Skeletal muscle satellite cell (primary cell): ENCODE measurements around the gene SHISAL1.

Source experiments
- H3K27me3 ChIP-seq: 2 replicates; pipeline ENCODE4 v1.7.0; 2013; ENCODE audit warnings: low read length; ENCODE audit not compliant: control insufficient read depth, insufficient read depth
- H3K36me3 ChIP-seq: 2 replicates; pipeline ENCODE4 v1.7.0; 2013; ENCODE audit warnings: mild to moderate bottlenecking, control low read depth, low read length; ENCODE audit not compliant: insufficient read depth
- H3K4me1 ChIP-seq: 2 replicates; pipeline ENCODE4 v1.7.0; 2013; ENCODE audit warnings: low read length; ENCODE audit not compliant: control insufficient read depth, insufficient read depth
- H3K4me2 ChIP-seq: 2 replicates; pipeline ENCODE4 v1.7.0; 2013; ENCODE audit warnings: mild to moderate bottlenecking, low read length
- H3K4me3 ChIP-seq: 2 replicates; pipeline ENCODE4 v1.7.0; 2013; ENCODE audit warnings: low read length
- H3K9ac ChIP-seq: 2 replicates; pipeline ENCODE4 v1.7.0; 2013; ENCODE audit warnings: mild to moderate bottlenecking, low read depth, low read length, moderate library complexity
- H3K9me3 ChIP-seq: replicated peaks from 2 replicates; pipeline ENCODE4 v1.7.0; 2013; ENCODE audit warnings: mild to moderate bottlenecking, control low read depth, low read length

The SHISAL1 gene

DNA sequence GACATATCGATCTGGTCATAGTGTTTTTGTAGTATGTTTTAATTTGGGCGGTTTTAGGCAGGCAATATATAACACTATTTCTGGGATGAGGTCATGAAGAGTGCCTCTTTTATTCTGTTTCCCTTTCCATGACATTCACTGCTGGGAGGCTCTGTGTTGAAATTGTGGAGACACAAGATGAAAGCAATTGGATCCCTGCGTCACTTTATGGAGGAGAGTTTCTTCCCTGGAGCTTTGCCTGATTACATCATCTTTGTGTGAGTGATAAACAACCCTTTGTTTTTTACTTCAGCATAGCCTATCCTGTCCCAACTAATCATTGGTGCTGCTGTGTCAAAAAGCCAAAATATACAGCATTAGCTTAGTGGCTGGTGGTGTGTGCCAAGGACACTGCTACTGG is 83.4 kb downstream of the SHISAL1 start:
- no peak overlapping the region for H3K9ac ChIP-seq
- no peaks in the 10 kb centered on the region for H3K4me1 ChIP-seq
- H3K4me3 ChIP-seq = no peak overlapping the region
- no peaks in the 10 kb centered on the region for H3K36me3 ChIP-seq
- H3K27me3 ChIP-seq = peaks cover 16% of the 10 kb centered on the region
- no peak overlapping the region for H3K4me2 ChIP-seq
- no peaks in the 10 kb centered on the region for H3K9me3 ChIP-seq

DNA sequence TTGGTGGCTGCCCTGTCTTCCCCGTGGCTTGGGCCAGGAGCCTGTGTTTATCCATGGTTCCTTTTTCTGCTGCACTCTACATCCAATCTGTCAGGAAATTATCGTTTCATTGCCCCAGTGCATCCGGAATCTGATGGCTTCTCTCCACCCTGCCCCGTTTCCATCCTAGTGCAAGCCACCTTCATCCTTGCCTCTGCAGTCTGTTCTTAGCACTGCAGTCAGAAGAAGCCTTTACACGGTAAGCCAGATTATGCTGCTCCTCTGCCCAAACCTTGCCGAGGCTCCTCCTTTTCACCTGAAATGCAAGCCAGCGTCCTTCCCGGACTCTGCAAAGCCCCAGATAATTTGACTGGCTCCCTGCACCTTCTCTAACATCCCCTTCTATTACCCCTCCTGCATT is 86.9 kb downstream of the SHISAL1 start:
- Histone ChIP-seq H3K4me3 (no peak overlapping the region), H3K9ac (no peak overlapping the region), H3K4me2 (no peak overlapping the region), H3K9me3 (no peaks in the 10 kb centered on the region), H3K27me3 (peaks cover 27% of the 10 kb centered on the region), H3K4me1 (no peaks in the 10 kb centered on the region), H3K36me3 (no peaks in the 10 kb centered on the region)

DNA sequence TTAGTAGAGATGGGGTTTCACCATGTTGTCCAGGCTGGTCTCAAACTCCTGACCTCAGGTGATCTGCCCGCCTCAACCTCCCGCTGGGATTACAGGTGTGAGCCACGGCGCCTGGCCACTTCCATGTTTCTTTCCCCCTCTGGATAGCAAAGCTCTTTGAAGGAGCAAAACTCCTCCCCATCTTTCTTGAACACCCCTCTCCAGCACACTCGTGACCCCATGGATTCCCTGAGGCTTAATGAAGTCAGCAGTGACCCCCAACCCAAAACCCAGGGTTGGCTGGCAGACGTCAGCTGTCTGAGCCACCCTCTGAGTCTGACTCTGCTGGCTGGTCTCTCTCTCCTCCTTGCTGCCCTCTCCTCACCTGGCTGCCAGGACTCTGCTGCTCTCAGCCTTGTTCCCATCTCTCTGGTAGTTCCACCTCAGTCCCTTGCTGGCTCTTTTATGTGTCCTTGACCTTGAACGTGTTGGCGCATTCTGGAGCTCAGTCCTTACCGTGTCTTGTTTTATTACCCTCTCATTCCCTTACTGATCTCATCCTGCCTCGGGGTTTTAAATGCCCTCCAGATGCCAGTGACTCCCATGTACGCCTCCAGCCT is 87.6 kb downstream of the SHISAL1 start:
- Histone ChIP-seq H3K9ac (no peak overlapping the region), H3K4me2 (no peak overlapping the region), H3K4me3 (no peak overlapping the region), H3K9me3 (no peaks in the 10 kb centered on the region), H3K4me1 (no peaks in the 10 kb centered on the region), H3K27me3 (peaks cover 27% of the 10 kb centered on the region), H3K36me3 (no peaks in the 10 kb centered on the region)

DNA sequence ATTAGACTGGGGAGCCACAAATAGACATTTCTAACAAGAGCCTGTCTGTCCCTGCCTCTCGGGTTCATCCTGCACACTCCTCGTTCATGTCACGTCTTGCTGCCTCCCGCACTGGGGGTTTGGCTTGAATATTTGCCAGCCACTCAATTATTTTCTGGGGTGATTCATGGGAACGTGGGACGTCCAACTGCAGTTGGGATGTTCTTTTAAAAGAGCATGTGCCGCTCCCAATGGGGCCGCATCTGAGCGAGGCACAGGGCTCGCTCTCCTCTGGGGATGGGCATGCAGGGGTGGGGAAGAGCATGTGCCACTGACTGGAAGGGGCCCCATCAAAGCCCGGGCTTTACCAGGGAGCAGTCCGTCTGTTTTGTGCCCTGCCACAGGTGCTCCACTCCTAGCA is 88.6 kb downstream of the SHISAL1 start:
- no peak overlapping the region for H3K9ac ChIP-seq
- H3K4me1 ChIP-seq = no peaks in the 10 kb centered on the region

DNA sequence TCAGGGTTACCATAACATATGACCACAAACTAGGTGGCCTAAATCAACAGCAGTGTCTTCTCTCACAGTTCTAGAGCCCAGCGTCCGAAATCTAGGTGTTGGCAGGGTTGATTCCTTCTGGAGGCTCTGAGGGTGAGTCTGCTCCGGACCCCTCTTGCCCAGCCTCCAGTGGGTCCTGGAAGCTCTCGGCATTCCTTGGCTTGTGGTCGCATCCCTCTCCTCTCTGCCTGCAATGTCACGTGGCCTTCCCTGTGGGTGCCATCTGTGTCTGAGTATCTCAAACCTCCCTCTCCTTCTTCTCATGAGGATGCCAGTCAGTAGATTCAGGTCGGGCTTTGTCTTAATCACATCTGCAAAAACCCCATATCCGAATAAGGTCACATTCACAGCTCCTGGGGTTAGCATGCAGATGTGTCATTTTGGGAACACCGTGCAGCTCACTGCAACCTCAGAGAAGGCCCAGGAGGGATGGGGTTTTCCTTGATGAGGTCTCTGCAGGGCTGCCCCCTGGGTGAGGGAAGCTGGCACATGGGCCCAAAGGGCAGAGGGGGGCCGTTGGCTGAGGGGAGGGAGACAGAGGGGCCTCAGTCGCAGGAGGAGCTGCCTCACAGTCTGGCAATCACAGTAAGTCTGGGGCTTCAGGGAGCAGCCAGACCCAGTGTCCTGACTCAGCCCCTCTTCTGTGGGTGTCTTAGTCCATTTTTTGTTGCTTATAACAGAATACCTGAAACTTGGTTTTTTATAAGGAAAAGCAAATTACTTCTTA is 90.9 kb downstream of the SHISAL1 start:
- Histone ChIP-seq H3K27me3 (peaks cover 34% of the 10 kb centered on the region), H3K4me1 (no peaks in the 10 kb centered on the region), H3K9ac (no peak overlapping the region)

More for the DNA sequence above, 88.6 kb downstream of the SHISAL1 start:
- H3K27me3 ChIP-seq = peaks cover 29% of the 10 kb centered on the region
- no peaks in the 10 kb centered on the region for H3K36me3 ChIP-seq
- H3K9me3 ChIP-seq = no peaks in the 10 kb centered on the region
- no peak overlapping the region for H3K4me3 ChIP-seq
- no peak overlapping the region for H3K4me2 ChIP-seq

DNA sequence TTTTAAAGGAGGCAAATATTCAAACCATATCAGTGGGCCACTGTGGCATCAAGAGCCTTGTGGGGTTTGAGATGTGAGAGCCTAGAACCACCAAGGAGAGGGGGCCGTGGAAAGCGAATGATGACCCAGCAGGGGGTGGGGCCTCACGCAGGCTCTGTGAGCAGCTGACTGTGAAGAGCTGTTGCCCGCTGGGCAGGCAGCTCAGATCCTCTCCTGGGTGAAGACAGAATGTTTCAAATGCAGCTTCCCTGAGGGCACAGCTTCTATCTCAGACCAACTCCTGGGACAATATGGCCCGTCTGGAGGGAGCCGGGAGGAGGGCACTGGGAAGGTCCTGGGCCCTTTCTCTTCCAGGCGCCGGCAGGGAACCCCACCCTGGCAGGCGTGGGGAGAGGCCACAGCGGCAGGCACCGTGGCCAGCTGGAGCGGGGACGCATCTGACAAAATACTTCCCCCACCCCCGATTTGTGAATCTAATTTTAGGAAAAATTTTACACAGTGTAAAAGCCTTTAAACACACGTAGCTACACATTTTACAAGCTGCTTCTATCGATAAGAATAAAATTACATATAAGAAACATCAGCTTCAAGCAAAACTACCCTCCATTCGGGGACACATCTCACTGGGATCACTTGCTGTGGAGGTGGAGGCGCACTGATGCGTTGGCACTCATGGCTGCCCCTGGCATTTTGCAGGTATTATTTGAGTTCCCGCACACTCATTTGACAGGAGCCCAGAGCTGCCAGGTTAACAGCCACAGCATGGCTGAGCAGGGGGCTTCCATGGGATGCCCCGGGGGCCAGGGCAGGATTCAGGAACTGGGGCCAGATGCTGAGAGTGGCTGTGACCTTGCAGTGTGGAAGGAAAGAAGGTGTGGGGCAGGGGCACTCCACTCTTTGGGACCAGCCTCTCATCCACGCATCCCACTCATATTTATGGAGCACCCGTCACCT is 91.7 kb downstream of the SHISAL1 start:
- Histone ChIP-seq H3K4me3 (no peak overlapping the region), H3K36me3 (no peaks in the 10 kb centered on the region), H3K9me3 (no peaks in the 10 kb centered on the region), H3K4me2 (no peak overlapping the region), H3K4me1 (no peaks in the 10 kb centered on the region), H3K27me3 (peaks cover 30% of the 10 kb centered on the region), H3K9ac (no peak overlapping the region)

More for the DNA sequence above, 90.9 kb downstream of the SHISAL1 start:
- Histone ChIP-seq H3K36me3 (no peaks in the 10 kb centered on the region), H3K4me2 (no peak overlapping the region), H3K9me3 (no peaks in the 10 kb centered on the region), H3K4me3 (no peak overlapping the region)

DNA sequence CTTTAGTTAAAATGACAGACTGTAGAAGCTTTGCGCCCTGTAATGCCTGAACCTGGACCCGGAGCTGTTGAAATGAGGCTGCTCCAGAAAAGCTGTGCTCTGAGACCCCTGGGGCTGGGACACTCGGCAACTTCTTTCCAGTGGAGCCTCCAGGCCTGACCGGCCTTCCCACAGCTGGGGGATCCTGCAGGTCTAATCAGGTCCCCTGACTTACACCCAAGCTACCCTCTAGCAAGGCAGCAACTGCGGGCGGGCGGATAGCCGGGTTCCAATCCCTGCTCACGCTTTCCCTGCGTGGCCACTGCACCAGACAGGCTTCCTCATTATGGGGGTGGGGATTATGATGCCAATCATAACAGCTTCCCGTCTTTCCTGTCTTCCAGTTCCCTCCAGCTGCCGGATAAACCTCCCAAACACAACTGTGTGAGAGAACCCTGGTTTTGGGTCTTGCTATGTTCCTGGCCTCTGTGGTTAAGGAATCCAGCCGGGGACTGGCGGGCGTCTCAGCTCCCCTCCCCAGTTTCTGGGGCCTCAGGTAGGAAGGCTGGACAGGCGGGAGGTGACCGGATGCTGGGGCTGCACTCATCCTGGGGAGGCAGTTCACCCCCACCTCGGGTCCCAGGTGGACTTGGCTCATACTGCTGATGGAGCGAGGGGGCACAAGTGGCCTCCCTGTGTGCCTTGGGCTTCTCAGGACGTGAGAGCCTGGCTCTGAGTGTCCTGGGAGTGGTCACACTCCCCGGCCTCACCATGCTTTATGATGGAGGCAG is 93.5 kb downstream of the SHISAL1 start:
- no peak overlapping the region for H3K4me3 ChIP-seq

DNA sequence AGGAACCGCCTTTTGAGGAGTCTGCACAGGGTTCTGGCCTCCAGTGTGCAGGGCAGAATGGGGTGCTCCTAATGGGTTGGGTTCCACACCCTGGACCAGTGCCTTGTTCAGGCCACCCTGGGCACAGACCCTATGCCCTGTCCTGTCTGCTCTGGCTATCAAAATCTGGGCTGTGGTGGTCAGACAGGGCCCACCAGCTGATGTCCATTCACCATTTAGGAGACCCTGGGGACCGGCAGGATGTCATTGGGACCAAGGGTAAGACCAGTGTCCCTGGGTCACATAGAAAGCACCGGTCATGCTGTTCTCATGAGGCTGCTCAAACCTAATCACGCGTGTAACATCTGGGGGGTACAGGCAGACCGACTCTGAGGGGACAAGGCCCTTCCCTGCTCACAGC is 94.7 kb downstream of the SHISAL1 start:
- H3K4me2 ChIP-seq = no peak overlapping the region
- no peaks in the 10 kb centered on the region for H3K36me3 ChIP-seq
- H3K27me3 ChIP-seq = peaks cover 7% of the 10 kb centered on the region
- H3K4me1 ChIP-seq = no peaks in the 10 kb centered on the region
- H3K9ac ChIP-seq = no peak overlapping the region
- no peaks in the 10 kb centered on the region for H3K9me3 ChIP-seq
- no peak overlapping the region for H3K4me3 ChIP-seq

More for the DNA sequence above, 93.5 kb downstream of the SHISAL1 start:
- Histone ChIP-seq H3K4me1 (no peaks in the 10 kb centered on the region), H3K9ac (no peak overlapping the region), H3K9me3 (no peaks in the 10 kb centered on the region), H3K4me2 (no peak overlapping the region), H3K27me3 (peaks cover 18% of the 10 kb centered on the region), H3K36me3 (no peaks in the 10 kb centered on the region)

DNA sequence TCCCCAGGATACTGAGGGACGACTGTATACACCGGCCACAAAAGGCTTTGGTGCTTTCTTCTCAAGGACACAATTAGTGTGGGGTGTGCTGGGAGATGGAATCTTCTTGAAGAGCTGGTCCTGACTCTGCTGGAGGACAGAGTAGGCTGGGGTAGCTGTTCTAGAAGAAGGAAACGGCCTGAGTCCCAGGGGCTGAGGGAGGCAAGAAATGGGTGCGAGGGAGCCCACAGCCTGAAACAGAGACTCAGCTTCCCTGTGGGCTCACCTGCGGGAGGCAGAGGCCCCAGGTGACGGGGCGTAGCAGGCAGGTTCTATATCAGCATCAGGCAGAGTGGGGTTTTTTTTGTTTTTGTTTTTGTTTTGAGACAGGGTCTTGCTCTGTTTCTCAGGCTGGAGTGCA is 95.4 kb downstream of the SHISAL1 start:
- Histone ChIP-seq H3K4me3 (no peak overlapping the region), H3K4me2 (no peak overlapping the region), H3K4me1 (peaks cover 3% of the 10 kb centered on the region), H3K36me3 (no peaks in the 10 kb centered on the region), H3K9me3 (no peaks in the 10 kb centered on the region), H3K27me3 (peaks cover 7% of the 10 kb centered on the region), H3K9ac (no peak overlapping the region)

DNA sequence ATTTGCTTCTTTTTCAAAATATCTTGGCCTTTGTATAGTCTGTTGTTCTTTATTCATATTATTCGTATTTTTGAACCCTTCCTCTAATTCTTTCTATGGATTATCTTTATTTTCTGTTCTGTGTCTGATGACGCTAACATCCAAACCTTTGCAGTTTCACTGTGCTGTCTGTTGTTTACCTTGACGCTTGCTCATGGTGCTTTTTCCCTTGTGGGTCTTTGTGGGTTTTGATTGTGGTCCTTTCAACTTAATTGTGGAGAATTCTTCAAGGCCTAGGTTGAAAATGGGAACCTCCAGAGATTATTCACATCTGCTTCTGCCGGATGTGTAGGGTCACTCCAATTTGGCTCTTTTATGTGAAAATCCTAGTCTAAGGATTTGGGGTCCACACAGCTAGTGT is 97.5 kb downstream of the SHISAL1 start:
- H3K9me3 ChIP-seq = no peaks in the 10 kb centered on the region
- H3K27me3 ChIP-seq = peaks cover 14% of the 10 kb centered on the region
- H3K9ac ChIP-seq = no peak overlapping the region
- H3K4me2 ChIP-seq = no peak overlapping the region
- peaks cover 13% of the 10 kb centered on the region for H3K4me1 ChIP-seq
- no peaks in the 10 kb centered on the region for H3K36me3 ChIP-seq
- H3K4me3 ChIP-seq = no peak overlapping the region

DNA sequence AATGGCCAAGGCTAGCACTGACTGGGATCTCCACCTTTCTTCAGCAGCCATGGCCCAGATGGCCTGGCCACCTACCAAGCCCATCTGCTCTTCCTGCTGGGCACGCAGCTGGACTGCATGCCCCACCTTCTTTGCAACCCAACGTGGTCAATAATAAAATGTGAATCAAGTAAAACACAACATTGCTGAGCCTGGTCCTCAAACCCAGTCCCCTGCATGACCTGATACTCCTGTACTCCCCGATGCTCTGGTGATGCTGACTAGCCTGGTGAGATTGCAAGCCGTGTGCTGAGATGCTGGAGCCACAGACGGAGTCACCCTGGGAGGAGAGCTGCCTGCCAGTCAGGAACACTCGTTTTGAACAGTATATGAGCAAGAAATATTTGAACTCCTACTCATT is 98.0 kb downstream of the SHISAL1 start:
- Histone ChIP-seq H3K4me1 (peaks cover 13% of the 10 kb centered on the region), H3K4me3 (no peak overlapping the region), H3K27me3 (peaks cover 14% of the 10 kb centered on the region), H3K9me3 (no peaks in the 10 kb centered on the region), H3K4me2 (no peak overlapping the region), H3K36me3 (no peaks in the 10 kb centered on the region), H3K9ac (no peak overlapping the region)
